Measurements from ENCODE around the gene CENPB.

Gene CENPB

DNA sequence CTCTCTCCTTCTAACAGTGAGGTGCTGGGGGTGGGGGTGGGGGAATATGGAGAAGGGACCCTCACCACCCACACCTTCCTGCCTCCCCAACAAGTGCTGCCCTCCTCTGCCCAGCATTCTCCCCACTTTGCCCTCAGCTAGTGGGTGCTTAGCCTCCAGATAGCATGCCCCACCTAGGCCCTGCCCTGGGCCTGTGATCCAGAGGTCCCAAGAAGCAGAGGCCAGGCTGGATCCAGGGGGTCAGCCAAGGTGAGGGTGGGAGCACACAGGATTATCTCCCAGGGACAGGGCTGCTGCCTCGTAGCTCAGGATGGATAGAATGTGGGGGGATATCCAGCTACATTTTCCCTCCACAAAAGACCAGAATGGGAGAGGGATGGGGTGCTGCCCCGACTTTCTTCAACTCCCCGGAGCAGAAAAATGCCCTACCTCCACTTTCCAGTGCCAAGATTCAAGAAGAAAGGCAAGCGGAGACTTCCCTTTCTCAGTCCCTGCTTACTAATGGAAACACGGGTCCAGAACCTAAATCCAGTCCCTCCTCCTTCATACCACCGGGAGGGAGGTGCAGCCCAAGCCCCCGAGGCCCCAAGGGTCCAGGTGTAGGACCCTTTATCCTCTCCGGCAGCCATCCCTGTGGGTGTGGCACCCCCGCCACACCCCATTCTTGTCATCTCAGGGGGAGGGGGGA, 20.0 kb downstream of the CENPB start:
- no peak for DNase-seq

DNA sequence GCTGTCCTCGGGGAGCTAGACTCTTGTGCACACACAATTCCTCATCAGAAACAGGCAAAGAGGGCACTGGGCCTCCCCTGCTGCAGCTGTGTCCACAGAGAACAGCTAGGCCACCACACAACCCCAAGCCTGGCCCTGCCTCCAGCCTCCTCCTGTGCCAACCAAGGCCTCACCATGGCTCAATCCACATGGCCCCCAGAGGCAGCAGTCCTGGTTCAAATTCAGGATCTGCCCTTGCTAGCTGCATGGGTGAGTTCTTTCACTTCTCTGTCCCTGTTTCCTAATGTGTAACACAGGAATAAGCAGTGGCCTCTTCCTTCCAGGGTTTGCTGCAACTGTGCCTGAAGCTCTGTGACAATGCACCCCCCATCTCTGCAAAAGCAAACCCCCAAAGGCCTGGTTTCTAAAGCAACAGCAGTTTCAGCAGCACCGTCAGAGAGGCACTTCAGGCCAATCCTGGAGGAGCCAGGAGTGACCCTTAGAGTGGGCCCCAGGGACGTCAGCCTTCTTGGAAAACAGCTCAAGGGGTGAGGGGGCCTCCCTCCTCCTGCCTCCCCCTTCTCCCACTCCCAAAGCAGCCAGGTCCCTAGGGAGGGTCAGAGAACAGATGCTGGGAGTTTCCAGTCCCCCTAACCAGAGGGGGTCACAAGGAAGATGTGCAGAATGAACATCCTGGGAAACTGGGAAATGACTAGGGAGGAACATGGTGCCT, 21.2 kb downstream of the CENPB start:
- no peak for DNase-seq

DNA sequence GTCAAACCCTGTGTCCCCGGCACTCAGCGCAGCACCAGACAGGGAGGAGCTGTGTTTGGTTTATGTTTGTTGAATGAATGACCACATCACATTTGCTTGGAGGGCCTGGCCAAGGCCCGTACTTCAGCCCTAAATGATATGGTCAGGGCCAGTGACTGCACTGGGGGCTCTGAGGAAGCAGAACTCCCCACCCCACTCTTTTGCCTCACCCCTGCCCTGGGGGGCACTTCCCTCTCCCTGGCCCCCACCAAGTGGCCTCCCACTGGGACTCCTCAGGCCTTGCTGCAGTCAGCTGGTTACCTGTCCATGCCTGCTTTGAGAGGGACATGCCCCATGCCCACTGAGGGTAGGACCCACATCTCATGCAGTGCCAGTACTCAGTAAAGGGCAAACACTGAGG, 21.9 kb downstream of the CENPB start:
- no peak for DNase-seq

DNA sequence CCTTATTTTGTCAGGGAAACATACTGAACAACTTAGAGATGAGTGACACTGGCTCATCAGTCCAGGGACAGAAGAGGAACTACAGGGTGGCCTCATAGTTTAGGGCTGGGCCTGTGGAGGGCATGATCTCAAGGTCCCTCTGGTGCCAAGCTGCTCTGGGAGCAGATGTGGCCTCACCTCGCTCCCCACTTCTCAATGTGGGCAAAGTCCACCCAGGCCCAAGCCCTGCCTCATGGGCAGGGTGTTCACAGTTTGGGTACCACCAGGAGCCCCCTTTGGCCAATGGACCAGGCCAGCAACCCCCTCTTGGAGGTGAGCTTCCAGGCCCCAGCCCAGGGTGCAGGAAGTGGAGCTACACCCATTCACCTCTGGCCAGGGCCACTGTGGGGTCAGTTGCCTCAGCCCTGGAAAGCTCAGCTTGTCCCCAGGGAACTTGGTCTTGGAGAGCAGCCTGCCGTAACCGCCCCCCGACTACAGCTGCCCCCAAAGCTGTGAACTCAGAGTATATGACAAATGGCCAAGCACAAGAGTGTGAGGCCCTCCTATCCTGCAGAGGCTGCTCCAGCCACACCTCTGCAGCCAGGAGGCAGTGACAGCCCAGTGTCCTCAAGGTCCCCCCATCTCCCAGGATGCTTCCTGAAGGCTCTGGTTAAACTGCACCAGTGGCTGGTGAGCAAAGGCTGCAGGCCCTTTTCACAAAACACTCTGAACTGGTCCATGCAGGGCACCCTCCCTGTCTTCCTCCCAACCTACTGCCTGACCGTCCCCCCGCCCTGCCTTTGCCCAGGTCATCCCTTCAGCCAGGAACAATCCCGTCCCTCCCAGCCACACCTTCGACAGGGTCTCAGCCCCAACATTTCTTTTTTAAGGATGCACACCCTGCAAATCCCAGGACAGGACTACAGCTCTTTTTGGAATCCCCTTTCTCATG, 22.6 kb downstream of the CENPB start:
- DNase-seq = no peak

DNA sequence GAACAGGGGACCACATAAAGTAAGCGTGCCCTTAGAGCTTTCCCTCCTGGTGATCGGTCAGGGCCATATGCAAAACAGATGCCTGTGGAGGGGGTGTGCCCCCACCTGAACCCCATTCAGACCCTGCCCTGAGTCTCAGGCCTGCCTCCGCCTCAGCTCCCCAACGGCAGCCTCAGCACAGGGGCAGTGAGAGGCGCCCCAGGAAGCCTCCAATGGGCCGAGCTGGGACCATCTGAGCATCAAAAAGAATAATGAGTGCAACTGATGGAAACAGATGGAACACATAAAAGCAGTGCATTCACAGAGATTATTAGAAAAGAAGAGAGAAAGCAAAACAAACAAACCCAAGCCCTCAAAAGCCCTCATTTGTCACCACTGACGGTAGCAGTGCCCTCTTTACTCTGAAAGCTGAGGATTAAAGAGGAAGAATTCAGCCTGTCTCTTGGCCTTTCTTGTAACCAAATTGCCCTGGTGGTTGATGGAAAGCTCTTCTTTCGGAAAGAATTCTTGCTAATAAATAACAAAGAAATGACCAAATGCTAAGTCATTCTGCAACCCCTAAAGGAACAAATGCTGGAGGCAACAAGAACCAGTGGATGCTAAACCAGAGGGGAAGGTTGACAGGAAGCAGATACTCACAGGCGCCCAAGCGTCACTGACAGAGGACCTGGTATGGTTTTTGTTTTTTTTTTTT, 25.7 kb downstream of the CENPB start:
- DNase-seq = no peak

DNA sequence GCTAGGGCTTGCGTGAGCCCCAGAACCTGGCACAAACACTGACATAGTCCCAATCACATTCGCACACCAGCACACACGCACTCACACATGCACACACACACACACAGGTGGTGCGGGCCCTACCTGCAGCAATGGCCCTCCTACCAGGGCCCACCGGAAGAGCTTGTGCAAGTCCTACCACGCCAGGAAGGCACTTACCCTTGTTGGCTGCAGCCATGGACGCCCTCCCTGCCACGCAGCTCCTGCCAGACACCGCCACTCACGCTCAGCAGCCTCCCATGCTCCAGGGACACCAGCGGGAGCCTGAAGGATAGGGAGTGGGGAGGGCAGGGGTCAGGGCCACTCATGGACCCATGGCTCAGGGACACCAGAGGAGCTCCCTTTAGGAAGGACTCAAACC, 26.7 kb downstream of the CENPB start:
- DNase-seq = no peak

DNA sequence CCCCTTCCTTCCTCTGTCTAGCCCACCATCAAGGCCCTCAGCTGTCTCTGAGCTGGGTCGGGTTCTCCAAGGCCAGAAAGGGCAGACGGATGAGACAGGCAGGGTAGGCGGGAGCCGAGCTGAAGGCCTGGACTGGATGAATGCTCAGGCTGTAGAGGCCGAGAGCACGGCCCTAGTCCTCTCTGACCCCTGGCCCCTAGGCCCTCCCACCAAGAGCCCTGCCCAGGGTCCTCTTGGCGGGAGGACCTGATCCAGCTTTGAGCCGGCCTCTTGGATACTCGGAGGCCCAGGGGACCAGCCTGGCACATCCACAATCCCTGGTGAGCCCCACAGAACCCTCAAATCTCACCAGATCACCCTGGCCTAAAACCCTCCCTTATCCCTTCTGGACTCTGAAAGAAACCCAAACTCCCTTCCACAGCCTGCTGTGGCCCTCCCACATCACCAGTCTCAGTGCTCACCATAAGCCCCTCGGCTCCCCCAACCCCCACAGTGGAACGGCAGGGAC, 27.2 kb downstream of the CENPB start:
- no peak for DNase-seq

DNA sequence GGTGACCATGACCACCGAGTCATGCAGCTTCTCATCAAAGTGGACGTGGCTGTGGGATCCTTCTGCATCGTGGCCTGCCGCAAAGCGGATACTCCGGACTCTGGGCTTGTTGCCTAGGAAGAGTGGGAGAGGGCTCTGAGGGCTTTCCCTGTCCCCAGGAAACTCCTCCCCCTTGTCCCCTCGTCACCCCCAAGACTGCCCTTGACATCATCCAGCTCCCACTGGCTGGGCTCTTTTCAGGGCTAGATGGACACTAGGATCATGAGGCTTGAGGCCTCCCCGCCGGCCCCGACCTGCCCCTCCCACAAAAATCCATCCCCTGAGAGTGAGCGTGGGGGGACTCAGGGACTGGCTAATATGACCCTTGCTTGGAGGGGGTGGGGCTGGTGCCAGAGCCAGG, 28.0 kb downstream of the CENPB start:
- DNase-seq = no peak

DNA sequence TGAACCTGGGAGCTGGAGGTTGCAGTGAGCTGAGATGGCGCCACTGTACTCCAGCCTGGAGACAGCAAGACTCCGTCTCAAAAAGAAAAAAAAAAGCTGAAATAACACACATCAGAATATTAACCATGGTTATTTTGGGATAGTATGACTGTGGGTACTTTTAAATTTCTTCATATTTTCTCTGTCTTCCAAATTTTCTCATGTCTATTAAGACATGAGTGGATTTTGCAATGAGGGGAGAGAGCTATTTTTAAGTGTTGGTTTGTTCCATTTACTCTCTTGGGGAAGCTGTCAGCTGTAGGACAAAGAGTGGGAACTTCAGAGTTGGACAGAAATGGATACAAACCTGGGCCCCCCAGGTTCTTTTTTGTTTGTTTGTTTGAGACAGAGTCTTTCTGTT, 29.3 kb downstream of the CENPB start:
- no peak for DNase-seq

DNA sequence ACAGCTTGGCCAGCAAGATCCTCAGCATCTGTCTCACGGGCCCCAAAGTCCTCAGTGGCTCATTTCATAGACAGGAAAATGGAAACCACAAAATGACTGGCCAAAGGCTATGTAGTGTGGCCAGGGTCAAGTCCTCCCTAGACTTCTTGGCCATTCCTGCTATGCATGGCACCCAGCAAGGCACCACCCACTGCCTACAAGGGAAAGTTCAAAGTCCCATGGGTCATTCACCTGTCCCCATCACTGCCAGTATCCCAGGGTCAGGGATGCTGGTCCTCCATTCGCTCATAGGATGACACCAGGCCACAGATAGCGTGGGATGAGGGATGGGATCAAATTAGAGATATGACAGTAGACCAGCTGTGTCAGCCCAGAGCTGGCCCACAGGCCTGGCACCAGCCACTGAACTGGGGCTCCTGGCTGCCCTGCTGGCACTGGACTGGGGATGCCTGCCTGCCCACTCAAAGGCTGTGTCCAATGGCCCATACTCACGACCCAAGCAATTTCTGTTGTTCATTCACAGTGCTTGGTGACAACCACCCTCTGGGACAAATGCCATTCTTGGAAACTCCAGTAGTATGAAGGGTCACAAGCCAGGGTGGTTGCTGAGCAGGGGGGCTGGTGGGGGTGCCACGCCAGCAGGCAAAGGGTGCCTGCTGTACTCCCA, 30.6 kb downstream of the CENPB start:
- no peak for DNase-seq

DNA sequence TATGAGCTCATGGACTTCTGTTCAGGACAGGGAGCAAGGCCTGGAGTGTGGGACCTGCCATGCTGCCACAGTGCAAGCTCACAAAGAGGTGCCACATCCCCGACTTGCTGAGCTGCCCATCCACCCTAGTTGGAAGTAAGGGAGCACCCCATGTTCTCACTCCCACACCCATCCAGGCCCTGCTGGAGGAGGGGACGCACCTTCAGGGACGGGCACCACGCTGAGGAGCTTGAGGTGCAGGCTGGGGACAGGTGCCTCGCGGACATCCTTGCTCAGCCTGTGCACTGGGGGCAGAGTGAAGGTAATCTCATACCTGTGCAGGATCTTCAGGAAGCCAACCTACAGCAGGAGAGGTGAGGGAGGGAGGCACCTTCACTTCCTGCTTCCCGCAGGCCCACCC, 31.3 kb downstream of the CENPB start:
- no peak for DNase-seq

DNA sequence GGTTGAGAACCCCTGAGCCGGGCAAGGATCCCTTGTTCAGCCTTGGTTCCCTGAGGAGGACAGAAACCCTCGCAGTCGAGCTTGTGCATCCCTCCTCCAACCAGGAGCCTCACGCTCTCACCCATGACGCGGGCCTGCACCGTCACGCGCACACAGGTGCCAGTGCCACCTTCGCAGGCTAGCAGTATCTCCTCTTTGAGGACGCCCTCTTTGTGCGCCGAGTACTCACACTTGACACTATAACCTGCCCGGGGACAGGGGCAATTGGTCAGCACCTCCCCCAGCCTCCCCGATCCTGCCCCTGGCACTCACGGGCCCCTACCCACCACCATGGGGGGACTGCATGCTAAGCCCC, 32.3 kb downstream of the CENPB start:
- DNase-seq = no peak

DNA sequence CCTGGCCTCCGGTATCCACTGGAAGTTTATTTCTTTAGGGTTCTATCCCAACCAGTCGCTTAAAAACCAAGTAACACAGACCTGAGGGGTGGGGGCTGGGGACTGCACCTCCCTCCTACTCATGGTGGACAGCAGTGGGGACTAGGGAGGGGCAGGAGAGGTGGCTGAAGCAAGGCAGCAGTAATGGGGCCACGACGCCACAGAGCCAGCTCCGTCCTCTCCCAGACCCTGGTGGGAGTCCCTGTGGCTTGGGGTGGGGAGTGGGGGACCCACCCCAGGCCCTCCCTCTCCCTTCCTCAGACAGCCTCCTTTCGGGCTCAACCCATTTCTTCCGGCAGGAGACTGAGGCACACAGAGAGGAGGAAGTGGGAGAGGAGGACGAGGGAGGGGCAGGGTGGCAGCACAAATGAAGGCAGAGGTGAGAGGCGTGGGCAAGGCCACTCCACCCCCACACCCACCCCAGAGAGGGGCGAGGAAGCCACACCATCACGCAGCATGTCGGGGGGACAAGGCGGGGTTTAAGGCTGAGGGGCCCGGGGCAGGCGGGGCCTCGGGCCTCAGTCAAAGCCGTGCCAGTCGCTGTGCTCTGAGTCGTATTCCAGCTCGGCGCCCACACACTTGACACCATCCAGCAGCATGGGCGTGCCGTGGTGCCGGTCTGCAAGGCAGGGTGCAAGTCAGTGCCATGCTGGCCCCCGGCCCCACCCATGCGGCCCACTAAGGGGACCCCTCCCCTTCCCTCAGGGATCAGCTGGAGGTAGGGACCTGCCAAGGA, 32.9 kb downstream of the CENPB start:
- DNase-seq = no peak

DNA sequence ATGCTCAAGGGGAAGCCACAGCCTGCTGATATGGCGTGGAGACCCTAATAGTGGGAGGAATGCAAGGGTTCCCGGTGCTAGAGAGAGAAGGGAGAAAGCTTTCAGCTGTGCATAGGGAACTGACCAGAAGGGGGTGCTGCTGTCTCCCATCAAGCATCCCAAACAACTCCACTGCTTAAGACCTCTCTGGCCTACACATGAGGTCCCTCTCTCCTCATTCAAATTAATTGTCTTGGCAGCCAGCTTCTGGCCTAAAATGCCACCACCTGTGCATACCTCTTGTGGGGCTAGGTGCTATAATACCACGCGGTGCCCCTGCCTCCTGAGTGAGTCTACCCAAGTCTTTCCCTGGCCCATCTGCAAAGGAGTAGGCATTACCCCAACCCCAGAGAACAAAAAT, 33.4 kb downstream of the CENPB start:
- peak; percentile 50 for DNase-seq

DNA sequence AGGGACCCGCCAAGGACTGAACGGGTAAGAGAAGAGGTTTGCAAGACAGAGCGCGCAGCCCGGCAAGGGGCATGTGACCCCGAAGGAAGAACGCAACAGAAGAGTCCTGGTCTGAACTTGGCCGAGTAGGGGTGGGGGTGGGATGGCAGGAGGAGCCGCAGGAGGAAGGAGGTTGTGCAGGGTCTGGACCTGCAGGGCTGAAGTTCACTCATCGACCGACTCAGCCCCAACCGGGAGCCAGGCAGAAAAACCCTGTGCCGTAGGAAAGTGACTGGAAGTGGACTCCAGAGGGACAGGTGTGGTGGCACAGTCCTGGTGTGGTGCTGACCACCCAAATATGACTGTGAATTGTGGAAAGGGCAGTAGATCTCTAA, 34.2 kb downstream of the CENPB start:
- DNase-seq = no peak

DNA sequence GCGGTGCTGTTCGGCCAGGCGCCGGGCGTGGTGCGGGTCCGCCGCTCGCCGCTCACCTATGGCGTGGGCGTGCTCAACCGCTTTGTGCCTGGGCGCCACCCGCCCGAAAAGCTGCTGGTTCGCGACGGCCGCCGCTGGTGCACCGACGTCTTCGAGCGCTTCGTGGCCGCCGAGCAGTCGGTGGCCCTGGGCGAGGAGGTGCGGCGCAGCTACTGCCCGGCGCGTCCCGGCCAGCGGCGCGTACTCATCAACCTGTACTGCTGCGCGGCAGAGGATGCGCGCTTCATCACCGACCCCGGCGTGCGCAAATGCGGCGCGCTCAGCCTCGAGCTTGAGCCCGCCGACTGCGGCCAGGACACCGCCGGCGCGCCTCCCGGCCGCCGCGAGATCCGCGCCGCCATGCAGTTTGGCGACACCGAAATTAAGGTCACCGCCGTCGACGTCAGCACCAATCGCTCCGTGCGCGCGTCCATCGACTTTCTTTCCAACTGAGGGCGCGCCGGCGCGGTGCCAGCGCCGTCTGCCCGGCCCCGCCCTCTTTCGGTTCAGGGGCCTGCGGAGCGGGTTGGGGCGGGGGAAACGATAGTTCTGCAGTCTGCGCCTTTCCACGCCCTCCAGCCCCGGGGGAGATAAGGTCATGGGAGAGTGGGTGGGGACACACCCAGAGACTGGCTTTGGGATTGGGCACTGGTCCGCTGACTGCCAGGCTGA, 34.7 kb downstream of the CENPB start:
- DNase-seq = peak; percentile 87

DNA sequence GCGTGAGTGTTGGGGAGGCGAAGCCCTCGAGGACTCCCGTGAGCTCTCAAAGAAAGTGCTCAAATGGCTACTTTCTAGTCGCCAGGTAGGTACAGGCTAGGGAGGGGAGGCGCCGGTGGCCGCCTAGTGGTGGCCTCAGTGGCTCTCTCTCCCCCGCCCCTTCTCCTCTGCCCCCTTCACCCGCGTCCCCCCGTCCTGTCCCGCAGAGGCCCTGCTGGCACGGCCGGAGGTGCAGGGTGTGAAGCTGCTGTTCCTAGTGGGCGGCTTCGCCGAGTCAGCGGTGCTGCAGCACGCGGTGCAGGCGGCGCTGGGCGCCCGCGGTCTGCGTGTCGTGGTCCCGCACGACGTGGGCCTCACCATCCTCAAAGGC, 35.2 kb downstream of the CENPB start:
- no peak for DNase-seq

DNA sequence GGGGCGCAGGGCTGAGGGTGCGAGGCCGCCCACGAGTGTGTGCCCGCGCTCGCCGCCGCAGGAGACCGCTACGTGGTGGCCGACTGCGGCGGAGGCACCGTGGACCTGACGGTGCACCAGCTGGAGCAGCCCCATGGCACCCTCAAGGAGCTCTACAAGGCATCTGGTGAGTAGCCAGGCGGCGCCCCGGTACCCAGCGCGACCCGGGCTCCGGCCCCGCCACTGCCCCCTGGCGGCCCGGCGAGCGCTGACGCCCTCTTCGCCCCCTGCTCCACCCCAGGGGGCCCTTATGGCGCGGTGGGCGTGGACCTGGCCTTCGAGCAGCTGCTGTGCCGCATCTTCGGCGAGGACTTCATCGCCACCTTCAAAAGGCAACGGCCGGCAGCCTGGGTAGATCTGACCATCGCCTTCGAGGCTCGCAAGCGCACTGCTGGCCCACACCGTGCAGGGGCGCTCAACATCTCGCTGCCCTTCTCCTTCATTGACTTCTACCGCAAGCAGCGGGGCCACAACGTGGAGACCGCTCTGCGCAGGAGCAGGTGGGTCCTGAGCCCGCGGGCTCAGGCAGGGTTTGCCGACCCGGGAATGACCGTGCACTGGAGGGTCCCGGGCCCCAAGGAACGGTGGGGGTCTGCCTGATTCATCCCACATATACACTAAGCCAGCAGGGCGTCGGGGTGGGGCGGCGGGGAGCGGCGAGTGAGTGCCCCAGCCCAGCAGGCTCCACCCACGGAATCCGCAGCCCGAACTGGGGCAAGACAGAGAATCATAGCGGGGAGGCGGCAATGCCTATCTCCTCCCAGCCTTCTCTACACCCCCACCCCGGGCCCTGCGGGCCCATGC, 36.6 kb downstream of the CENPB start:
- peak; percentile 71 for DNase-seq

DNA sequence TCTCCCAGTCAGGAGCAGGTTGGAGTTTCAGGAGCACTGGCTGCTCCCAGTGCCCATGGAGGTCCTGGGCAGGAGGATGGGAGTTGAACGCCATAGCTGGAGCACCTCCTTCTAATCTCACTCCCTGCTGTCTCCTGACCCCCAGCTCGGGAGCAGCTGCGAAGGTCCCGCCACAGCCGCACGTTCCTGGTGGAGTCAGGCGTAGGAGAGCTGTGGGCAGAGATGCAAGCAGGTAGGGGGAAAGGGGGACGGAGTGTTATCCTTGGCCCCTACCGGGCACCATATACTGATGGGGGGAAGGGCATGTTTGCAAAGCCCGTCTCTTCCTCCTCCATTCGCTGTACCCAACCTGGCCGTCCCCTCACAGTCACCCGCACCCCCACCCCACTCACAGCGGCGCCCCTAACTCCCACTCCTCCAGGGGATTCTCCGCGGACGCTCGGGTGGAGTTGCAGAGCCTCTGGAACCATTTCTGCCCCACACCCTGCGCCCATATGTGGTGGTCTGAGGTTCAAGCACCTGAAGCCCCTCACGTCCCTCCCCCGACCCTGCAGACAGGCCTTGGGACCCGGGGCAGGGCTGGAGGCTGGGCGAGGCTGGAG, 37.4 kb downstream of the CENPB start:
- DNase-seq = no peak

DNA sequence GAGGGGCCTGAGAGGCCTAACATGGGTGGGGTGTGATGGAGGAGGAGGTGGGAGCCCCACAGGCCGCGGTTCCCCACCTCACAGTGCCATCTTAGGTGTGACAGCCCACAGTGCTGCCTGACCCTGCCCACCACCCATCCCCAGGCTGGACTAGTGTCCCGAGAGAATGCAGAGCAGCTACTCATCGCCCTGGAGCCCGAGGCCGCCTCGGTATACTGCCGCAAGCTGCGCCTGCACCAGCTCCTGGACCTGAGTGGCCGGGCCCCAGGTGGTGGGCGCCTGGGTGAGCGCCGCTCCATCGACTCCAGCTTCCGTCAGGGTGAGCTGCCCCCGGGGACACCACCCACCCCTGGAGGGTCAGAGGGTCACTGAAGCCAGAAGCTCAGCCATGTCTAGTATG, 38.5 kb downstream of the CENPB start:
- no peak for DNase-seq
